A549 (cell line): Measurements from ENCODE around the gene CHEK1. TPM values are rescaled to one million over a fixed set of nuclear protein-coding genes. Genes with fewer than 3 reads are reported as not detected.
A peak's percentile ranks its signal among the peaks of the same experiment; 100 is the strongest.

Source experiments
- ATAC-seq, 2 experiments: fragments of 200-7000 bp in 1 of 2; fragments of >200 bp in 1 of 2; cut with Nextera tagmentation in 1 of 2; cut with Tn5 transposase in 1 of 2; 3 replicates each; pipeline versions ENCODE4 v1.8.0 to v1.9.1; 2018 to 2020; ENCODE audit warnings: mild to moderate bottlenecking in 1 of 2, moderate library complexity in 1 of 2
- CTCF ChIA-PET: fragments of 300-600 bp; sonication (Branson Sonifier 250); formaldehyde crosslinking; extraction: SDS; loops from one replicate; lab custom pipeline; 2021; ENCODE audit warnings: antibody characterized with exemption, inconsistent platforms; lab: Yijun Ruan, JAX
- POLR2A ChIA-PET: fragments of 350-600 bp; formaldehyde crosslinking; extraction: SDS; loops from one replicate; lab custom pipeline; 2021; ENCODE audit warnings: antibody characterized with exemption, inconsistent platforms; lab: Yijun Ruan, JAX
- DNase-seq, 2 experiments: peaks; one replicate each; pipeline versions ENCODE4 v3.0.0 to v3.0.0-alpha.2; 2011 to 2016; ENCODE audit warnings: low read depth in 1 of 2, low spot score in 1 of 2
- FAIRE-seq: peaks from 2 replicates; lab custom pipeline; 2011; peaks lifted over from hg19 to GRCh38; lab: Jason Lieb, UNC
- H3K27ac ChIP-seq, 2 experiments: fragments of >200 bp; sonication (Bioruptor Twin); formaldehyde crosslinking; 3 replicates each; pipeline ENCODE4 v1.5.1; 2016 to 2017
- H3K4me1 ChIP-seq: fragments of >200 bp; sonication (Bioruptor Twin); formaldehyde crosslinking; 3 replicates; pipeline ENCODE4 v1.6.1; 2016
- H3K4me2 ChIP-seq: fragments of >200 bp; sonication (Bioruptor Twin); formaldehyde crosslinking; 3 replicates; pipeline ENCODE4 v1.6.1; 2016
- H3K4me3 ChIP-seq: fragments of >200 bp; sonication (Bioruptor Twin); formaldehyde crosslinking; 3 replicates; pipeline ENCODE4 v1.5.1; 2016
- H3K9me3 ChIP-seq: fragments of >200 bp; sonication (Bioruptor Twin); formaldehyde crosslinking; 3 replicates; pipeline ENCODE4 v1.6.1; 2016
- CEBPB ChIP-seq, 2 experiments: fragments of >200 bp in 1 of 2; sonication (Bioruptor Twin) in 1 of 2; formaldehyde crosslinking in 1 of 2; IDR thresholded peaks; 2 replicates each; pipeline ENCODE4 v1.6.1; 2012 to 2016
- EHMT2 ChIP-seq: fragments of 200-600 bp; sonication (generic); IDR thresholded peaks from 2 replicates; pipeline ENCODE4 v1.6.1; 2016; ENCODE audit warnings: antibody characterized with exemption, low read depth, mild to moderate bottlenecking, moderate library complexity
- GATA3 ChIP-seq: IDR thresholded peaks from 2 replicates; pipeline ENCODE4 v1.6.1; 2012; ENCODE audit warnings: borderline replicate concordance
- JUN ChIP-seq, 2 experiments: fragments of >200 bp; sonication (Bioruptor Twin); formaldehyde crosslinking; IDR thresholded peaks; 2 replicates in 1 of 2; 3 replicates in 1 of 2; pipeline ENCODE4 v1.6.1; 2016 to 2017
- MAFK ChIP-seq: fragments of 450-650 bp; IDR thresholded peaks from 2 replicates; pipeline ENCODE4 v1.6.1; 2014; ENCODE audit not compliant: partially characterized antibody
- MYC ChIP-seq: IDR thresholded peaks from 2 replicates; pipeline ENCODE4 v1.6.1; 2012; ENCODE audit warnings: mild to moderate bottlenecking, inconsistent platforms, low read length, improper control_type of control experiment, borderline replicate concordance
- RAD21 ChIP-seq, 2 experiments: fragments of >200 bp in 1 of 2; sonication (Bioruptor Twin) in 1 of 2; formaldehyde crosslinking in 1 of 2; IDR thresholded peaks in 1 of 2; conservative IDR thresholded peaks in 1 of 2; 2 replicates in 1 of 2; 3 replicates in 1 of 2; pipeline ENCODE4 v1.6.1; 2012 to 2018; ENCODE audit warnings: inconsistent platforms in 1 of 2
- RARB ChIP-seq: fragments of 250-450 bp; sonication (Bioruptor Pico); IDR thresholded peaks from 2 replicates; pipeline ENCODE4 v1.8.0; 2021; ENCODE audit warnings: mild to moderate bottlenecking, moderate library complexity
- SMC3 ChIP-seq: fragments of >200 bp; sonication (Bioruptor Twin); formaldehyde crosslinking; IDR thresholded peaks from 3 replicates; pipeline ENCODE4 v1.6.1; 2018; ENCODE audit warnings: inconsistent platforms
- TFCP2L1 ChIP-seq: fragments of 250-450 bp; sonication (Bioruptor Pico); IDR thresholded peaks from 2 replicates; pipeline ENCODE4 v1.5.0; 2021; ENCODE audit warnings: mild to moderate bottlenecking
- TP53 ChIP-seq: fragments of 250-450 bp; sonication (Bioruptor Pico); IDR thresholded peaks from 2 replicates; pipeline ENCODE4 v1.5.0; 2021; ENCODE audit warnings: mild to moderate bottlenecking, moderate library complexity
- ZFP36 ChIP-seq: fragments of 450-650 bp; IDR thresholded peaks from 2 replicates; pipeline ENCODE4 v1.6.1; 2014; ENCODE audit warnings: borderline replicate concordance; ENCODE audit not compliant: partially characterized antibody
- WGBS: methylation state at CpG from one replicate; pipeline ENCODE4 v1.1.6; 2017; ENCODE audit errors: missing lambda C conversion rate; 5-methylcytosine and 5-hydroxymethylcytosine counted together
- polyA plus RNA-seq, 4 experiments: library from polyadenylated mRNA; depleted of rRNA in 3 of 4; stranded (reverse); fragments of >200 nt; fragmentation: RNase III in 1 of 4; extraction: RNeasy Plus Mini Kit Qiagen cat#74134 plus additional on column Dnase treatment in 1 of 4; gene quantifications; 2 replicates in 3 of 4; 3 replicates in 1 of 4; pipeline ENCODE4 v1.2.3, GENCODE V29; 2011 to 2017
- small RNA-seq, 6 experiments: library from RNA; depleted of rRNA; stranded (forward); fragments of <200 nt; gene quantifications; one replicate each; pipeline ENCODE3, GENCODE V24; 2012
- TF ChIP-seq, protein P1 (sequence below): fragments of >200 bp; sonication (Bioruptor Twin); formaldehyde crosslinking; IDR thresholded peaks from 3 replicates; pipeline ENCODE4 v1.5.1; 2016
- TF ChIP-seq, protein P2 (sequence below): fragments of 200-600 bp; sonication (generic); IDR thresholded peaks from 2 replicates; pipeline ENCODE4 v1.6.1; 2016; ENCODE audit warnings: antibody characterized with exemption, mild to moderate bottlenecking, moderate library complexity
- TF ChIP-seq, protein P3 (sequence below): fragments of 250-450 bp; sonication (Bioruptor Pico); IDR thresholded peaks from 2 replicates; pipeline ENCODE4 v1.5.0; 2021; ENCODE audit warnings: mild to moderate bottlenecking, moderate library complexity, borderline replicate concordance

The CHEK1 gene
- polyA plus RNA-seq, 2 of the 4 experiments (the other 2 are of a cell fraction) = 35.2 to 64.5 TPM

DNA sequence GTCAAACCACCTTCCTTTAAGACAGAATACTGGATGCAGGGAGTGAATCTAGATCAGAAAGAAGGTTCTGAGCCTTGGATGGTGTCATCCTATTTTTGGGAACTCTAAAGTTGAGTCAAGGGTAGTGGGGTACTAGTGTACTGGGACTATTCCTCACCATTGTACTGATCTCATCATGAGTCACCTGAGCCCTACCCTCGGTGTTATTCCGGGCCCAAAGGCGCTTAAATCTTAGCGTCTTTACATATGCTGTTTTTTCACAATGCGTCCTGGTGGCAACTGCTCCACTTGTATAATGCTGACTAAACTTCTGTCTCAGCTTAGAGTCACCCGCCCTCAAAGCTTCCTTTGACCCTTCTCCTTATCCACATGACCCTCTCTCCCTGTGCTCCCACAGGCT, 95.8 kb downstream of the CHEK1 start:
- Histone ChIP-seq H3K4me2 (no peak overlapping the region), H3K4me3 (no peak overlapping the region), H3K9me3 (no peaks in the 10 kb centered on the region), H3K27ac (no peak overlapping the region), H3K4me1 (no peaks in the 10 kb centered on the region)
- 23% methylated on average over 6 of the region's 6 CpGs for WGBS
- CTCF ChIA-PET = no interaction called here
- FAIRE-seq (no peak), DNase-seq (no peak), ATAC-seq (no peak)
- POLR2A ChIA-PET = no interaction called here
- TF ChIP-seq TP53 (CRISPR knock-in tag) = no peak
- TF ChIP-seq TFCP2L1 (CRISPR knock-in tag) = no peak
- no peak for TF ChIP-seq EHMT2
- TF ChIP-seq CEBPB (IDR thresholded peaks at IDR 0.05) = no peak
- TF ChIP-seq MAFK = no peak

DNA sequence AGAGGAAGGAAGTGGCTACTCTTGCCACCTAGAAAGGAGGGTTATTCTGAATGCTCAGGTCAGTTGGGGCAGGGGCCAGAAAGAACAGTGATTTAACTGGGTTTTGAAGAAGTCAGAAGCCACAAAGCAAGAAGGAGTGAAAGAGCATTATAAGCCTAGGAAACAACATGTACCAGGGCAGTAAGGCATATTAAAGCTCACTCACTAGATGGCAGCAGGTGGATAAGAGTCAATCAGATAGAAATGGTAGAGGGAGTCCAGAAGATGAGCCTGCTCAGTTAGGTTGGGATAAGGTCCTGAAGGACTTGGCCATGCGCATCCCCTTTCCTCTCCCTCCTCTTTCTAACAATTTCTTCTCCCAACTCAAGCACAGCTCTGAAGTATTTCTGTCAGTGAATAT, 99.2 kb downstream of the CHEK1 start:
- H3K9me3 ChIP-seq = no peaks in the 10 kb centered on the region
- no peak overlapping the region for H3K4me2 ChIP-seq
- FAIRE-seq = no peak
- WGBS = 55% methylated on average over 1 of the region's 1 CpG
- POLR2A ChIA-PET = no interaction called here
- TF ChIP-seq RARB (CRISPR knock-in tag) (no peak), SMC3 (no peak), MYC (no peak), RAD21 (conservative IDR thresholded peaks at IDR 0.05 in 1 of 2, IDR thresholded peaks at IDR 0.05 in 1 of 2) (peak; percentile 14 to 39; a peak in 2 of 5 replicates), ZFP36 (no peak), GATA3 (no peak), JUN (IDR thresholded peaks at IDR 0.05) (no peak)
- TF ChIP-seq, protein P1, sequence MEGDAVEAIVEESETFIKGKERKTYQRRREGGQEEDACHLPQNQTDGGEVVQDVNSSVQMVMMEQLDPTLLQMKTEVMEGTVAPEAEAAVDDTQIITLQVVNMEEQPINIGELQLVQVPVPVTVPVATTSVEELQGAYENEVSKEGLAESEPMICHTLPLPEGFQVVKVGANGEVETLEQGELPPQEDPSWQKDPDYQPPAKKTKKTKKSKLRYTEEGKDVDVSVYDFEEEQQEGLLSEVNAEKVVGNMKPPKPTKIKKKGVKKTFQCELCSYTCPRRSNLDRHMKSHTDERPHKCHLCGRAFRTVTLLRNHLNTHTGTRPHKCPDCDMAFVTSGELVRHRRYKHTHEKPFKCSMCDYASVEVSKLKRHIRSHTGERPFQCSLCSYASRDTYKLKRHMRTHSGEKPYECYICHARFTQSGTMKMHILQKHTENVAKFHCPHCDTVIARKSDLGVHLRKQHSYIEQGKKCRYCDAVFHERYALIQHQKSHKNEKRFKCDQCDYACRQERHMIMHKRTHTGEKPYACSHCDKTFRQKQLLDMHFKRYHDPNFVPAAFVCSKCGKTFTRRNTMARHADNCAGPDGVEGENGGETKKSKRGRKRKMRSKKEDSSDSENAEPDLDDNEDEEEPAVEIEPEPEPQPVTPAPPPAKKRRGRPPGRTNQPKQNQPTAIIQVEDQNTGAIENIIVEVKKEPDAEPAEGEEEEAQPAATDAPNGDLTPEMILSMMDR = 0 out of 3 replicates have a peak, but pooled peaks have one; percentile 8
- TF ChIP-seq, protein P2, sequence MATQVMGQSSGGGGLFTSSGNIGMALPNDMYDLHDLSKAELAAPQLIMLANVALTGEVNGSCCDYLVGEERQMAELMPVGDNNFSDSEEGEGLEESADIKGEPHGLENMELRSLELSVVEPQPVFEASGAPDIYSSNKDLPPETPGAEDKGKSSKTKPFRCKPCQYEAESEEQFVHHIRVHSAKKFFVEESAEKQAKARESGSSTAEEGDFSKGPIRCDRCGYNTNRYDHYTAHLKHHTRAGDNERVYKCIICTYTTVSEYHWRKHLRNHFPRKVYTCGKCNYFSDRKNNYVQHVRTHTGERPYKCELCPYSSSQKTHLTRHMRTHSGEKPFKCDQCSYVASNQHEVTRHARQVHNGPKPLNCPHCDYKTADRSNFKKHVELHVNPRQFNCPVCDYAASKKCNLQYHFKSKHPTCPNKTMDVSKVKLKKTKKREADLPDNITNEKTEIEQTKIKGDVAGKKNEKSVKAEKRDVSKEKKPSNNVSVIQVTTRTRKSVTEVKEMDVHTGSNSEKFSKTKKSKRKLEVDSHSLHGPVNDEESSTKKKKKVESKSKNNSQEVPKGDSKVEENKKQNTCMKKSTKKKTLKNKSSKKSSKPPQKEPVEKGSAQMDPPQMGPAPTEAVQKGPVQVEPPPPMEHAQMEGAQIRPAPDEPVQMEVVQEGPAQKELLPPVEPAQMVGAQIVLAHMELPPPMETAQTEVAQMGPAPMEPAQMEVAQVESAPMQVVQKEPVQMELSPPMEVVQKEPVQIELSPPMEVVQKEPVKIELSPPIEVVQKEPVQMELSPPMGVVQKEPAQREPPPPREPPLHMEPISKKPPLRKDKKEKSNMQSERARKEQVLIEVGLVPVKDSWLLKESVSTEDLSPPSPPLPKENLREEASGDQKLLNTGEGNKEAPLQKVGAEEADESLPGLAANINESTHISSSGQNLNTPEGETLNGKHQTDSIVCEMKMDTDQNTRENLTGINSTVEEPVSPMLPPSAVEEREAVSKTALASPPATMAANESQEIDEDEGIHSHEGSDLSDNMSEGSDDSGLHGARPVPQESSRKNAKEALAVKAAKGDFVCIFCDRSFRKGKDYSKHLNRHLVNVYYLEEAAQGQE = no peak
- TF ChIP-seq, protein P3, sequence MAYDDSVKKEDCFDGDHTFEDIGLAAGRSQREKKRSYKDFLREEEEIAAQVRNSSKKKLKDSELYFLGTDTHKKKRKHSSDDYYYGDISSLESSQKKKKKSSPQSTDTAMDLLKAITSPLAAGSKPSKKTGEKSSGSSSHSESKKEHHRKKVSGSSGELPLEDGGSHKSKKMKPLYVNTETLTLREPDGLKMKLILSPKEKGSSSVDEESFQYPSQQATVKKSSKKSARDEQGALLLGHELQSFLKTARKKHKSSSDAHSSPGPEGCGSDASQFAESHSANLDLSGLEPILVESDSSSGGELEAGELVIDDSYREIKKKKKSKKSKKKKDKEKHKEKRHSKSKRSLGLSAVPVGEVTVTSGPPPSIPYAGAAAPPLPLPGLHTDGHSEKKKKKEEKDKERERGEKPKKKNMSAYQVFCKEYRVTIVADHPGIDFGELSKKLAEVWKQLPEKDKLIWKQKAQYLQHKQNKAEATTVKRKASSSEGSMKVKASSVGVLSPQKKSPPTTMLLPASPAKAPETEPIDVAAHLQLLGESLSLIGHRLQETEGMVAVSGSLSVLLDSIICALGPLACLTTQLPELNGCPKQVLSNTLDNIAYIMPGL = no peak
- no peak overlapping the region for H3K4me3 ChIP-seq
- CTCF ChIA-PET = interaction anchor here (0.9 to 1.0 kb wide), 2 partner anchors 151 to 469 kb away, joined by 3 to 5 read pairs; no protein-coding TSS in a partner anchor
- H3K27ac ChIP-seq = no peak overlapping the region
- DNase-seq = peak in 1 of 2 experiments; percentile 30
- ATAC-seq = peak; percentile 59 to 77; a peak in 4 of 6 replicates
- no peaks in the 10 kb centered on the region for H3K4me1 ChIP-seq

Small RNAs within 50 kb of the gene (small RNA-seq; reads per million reads assigned to genes)
- gene RNU2-35P = 0 to 0.86 (median 0.35) reads per million in 6 experiments

Other genes starting within 250 kb of the CHEK1 start
- gene FEZ1, start 128.9 kb upstream of the CHEK1 start, polyA plus RNA-seq (2011; rRNA removed) = 0.94 and 1.00 TPM in 2 replicates
- gene FEZ1, start 128.9 kb upstream of the CHEK1 start, polyA plus RNA-seq (2017; fragmentation: RNase III; extraction: RNeasy Plus Mini Kit Qiagen cat#74134 plus additional on column Dnase treatment) = 0.32 to 0.51 TPM (median 0.46 TPM) in 3 replicates
- 132 and 138 TPM in 2 replicates for gene EI24, start 55.7 kb upstream of the CHEK1 start, polyA plus RNA-seq (2011; rRNA removed)
- 106 to 112 TPM (median 108 TPM) in 3 replicates for gene EI24, start 55.7 kb upstream of the CHEK1 start, polyA plus RNA-seq (2017; fragmentation: RNase III; extraction: RNeasy Plus Mini Kit Qiagen cat#74134 plus additional on column Dnase treatment)
- 197 and 283 TPM in 2 replicates for gene STT3A, start 32.3 kb upstream of the CHEK1 start, polyA plus RNA-seq (2011; rRNA removed)
- gene STT3A, start 32.3 kb upstream of the CHEK1 start, polyA plus RNA-seq (2017; fragmentation: RNase III; extraction: RNeasy Plus Mini Kit Qiagen cat#74134 plus additional on column Dnase treatment) = 83.8 to 92.1 TPM (median 89.6 TPM) in 3 replicates
- gene ACRV1, start 55.7 kb downstream of the CHEK1 start, polyA plus RNA-seq (2011; rRNA removed) = 0.19 and 0.28 TPM in 2 replicates
- gene ACRV1, start 55.7 kb downstream of the CHEK1 start, polyA plus RNA-seq (2017; fragmentation: RNase III; extraction: RNeasy Plus Mini Kit Qiagen cat#74134 plus additional on column Dnase treatment) = 0.12 to 0.13 TPM in 2 of 3 replicates, not detected in the other
- gene PATE1, start 121.1 kb downstream of the CHEK1 start, polyA plus RNA-seq (2011; rRNA removed) = not detected in 2 replicates
- gene PATE1, start 121.1 kb downstream of the CHEK1 start, polyA plus RNA-seq (2017; fragmentation: RNase III; extraction: RNeasy Plus Mini Kit Qiagen cat#74134 plus additional on column Dnase treatment) = not detected in 3 replicates
- 0.21 TPM in 1 of 2 replicates, not detected in the other for gene PATE2, start 153.7 kb downstream of the CHEK1 start, polyA plus RNA-seq (2011; rRNA removed)
- gene PATE2, start 153.7 kb downstream of the CHEK1 start, polyA plus RNA-seq (2017; fragmentation: RNase III; extraction: RNeasy Plus Mini Kit Qiagen cat#74134 plus additional on column Dnase treatment) = 0.07 TPM in 1 of 3 replicates, not detected in the others
- not detected in 2 replicates for gene PATE3, start 163.0 kb downstream of the CHEK1 start, polyA plus RNA-seq (2011; rRNA removed)
- gene PATE3, start 163.0 kb downstream of the CHEK1 start, polyA plus RNA-seq (2017; fragmentation: RNase III; extraction: RNeasy Plus Mini Kit Qiagen cat#74134 plus additional on column Dnase treatment) = not detected in 3 replicates
- not detected in 2 replicates for gene PATE4, start 208.2 kb downstream of the CHEK1 start, polyA plus RNA-seq (2011; rRNA removed)
- not detected in 3 replicates for gene PATE4, start 208.2 kb downstream of the CHEK1 start, polyA plus RNA-seq (2017; fragmentation: RNase III; extraction: RNeasy Plus Mini Kit Qiagen cat#74134 plus additional on column Dnase treatment)